Activated T-cell treated with anti-CD3 and anti-CD28 coated beads, Interleukin-2, amount 50 U/mL, for 1 hour (primary cell): Measurements from ENCODE around the gene COL3A1.

ENCODE experiments used
- DNase-seq: peaks from one replicate; pipeline ENCODE4 v3.0.0-alpha.2; 2020

The COL3A1 gene

DNA sequence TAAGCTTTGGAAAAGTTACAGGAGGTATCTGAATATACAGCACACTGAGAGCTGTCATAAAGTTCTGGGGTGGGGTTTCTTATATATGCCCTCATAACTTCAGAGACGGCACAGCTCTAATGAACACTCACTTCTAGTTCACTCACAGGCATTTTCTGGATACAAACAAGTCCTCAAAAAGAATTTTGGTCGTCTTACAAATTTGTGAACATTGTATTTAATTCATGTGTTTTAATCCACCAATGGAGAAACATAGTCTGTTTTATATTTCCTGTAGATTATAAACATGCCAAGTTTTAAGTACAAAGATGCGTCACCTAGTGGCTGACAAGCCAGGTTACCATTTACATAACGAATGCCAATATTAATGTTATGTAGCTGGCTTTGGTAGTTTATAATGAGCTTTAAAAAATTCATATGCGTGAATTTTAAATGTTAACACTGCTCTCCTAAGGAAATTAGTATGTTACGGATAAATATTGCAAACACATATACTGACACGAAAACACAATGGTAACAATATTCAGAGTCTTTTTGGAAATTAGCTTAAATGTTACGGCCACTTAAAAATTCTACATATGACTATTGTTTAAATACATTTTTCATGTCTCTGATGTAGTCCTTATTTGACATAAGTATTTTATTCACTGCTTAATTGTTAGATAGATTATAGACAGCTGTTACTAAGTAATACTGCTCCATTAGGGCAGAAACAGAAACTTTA, 2.5 kb downstream of the COL3A1 start:
- DNase-seq, result no peak

DNA sequence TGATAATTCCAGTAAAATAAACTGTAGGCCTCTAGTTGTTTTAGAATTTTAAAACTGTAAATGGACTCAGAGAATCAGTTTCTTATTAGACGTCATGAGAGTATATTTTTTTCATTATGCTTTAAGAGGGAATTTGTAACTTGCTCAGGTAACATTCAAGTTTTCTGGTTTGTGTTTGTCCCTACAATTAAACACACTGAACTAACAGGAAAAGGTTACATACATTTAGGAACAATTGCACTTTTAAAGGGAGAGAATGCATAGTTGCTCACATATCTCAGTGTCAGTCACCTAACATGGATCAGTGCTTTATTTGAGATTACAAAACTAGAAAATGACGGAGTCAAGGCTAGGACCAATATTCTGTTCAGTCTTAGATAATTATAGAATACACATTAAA, 3.1 kb downstream of the COL3A1 start:
- no peak for DNase-seq

DNA sequence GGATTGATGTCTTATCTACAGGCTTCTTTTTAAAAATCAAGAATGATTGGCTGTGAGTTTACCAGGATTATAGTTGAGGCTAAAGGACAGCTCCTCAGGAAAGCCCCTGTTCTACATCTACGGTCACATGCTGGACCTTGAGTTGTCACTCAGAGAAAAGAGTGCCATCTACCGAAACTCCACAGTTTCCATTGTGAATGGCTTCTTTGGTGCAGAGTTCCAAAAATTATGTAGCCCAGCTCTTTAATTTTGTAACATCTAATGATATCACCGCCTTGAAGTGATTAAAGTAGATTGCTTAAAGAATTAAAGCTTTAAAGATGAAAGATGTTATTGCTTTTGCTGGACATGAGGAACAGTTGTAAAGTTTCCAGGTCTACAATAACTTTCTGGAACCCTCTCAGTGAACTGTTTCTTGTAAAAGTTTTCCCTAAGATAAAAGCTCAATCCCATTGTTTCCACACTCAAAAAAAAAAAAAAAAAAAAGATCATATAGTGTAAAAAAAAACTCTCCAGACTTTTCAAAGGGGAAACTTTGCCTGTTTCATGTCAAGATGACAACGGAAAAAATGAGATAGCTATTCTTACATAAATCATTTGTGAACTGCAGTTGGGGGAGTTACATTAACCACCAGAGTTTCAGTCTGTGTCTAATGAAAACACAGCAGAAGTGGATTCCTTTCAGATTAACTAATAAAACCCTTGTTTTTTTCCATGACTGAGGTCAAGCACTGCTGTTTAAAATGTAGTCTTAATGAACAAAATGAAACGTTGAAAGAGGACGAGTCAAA, 4.3 kb downstream of the COL3A1 start:
- DNase-seq, result no peak

DNA sequence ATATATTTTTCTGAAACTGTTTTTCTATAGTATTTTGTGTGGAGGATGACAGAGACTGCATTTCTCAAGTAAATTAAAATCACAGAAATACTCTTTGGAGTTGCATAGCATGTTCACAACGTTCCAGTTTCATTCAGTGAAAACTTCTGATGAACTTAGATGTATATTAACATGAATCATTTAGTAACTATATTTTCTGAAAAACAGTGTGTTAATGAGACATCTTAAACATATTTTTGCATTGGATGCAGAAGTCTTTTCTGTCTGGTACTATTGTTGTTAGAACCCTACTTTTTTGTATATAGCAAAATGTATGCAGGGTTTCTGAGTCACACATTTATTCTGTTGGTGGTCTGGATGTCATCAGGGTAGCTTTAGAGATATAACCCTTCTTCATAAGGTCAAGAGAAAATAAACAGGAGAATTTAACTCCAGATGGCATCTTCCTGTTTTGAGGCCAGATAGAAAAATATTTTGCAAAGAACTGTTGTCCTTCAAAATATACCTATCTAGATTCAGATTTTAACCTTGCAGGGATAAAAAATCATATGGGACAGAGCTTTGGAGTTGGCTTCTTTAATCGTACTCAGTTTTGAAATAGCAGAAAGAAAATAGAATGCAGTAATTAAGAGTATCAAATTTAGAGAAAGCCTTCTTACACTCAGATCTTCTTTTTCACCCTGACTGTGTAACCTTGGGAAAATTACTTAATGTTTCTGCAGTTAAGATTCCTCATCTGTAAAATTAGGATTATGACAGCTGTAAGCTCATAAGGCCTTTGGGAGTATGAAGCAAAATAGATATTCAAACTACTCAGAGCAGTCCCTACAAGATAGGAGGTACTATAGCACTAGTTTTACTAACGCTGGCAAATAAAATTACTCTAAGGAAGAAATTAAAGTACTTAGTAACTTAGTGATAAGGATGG, 5.3 kb downstream of the COL3A1 start:
- no peak for DNase-seq

DNA sequence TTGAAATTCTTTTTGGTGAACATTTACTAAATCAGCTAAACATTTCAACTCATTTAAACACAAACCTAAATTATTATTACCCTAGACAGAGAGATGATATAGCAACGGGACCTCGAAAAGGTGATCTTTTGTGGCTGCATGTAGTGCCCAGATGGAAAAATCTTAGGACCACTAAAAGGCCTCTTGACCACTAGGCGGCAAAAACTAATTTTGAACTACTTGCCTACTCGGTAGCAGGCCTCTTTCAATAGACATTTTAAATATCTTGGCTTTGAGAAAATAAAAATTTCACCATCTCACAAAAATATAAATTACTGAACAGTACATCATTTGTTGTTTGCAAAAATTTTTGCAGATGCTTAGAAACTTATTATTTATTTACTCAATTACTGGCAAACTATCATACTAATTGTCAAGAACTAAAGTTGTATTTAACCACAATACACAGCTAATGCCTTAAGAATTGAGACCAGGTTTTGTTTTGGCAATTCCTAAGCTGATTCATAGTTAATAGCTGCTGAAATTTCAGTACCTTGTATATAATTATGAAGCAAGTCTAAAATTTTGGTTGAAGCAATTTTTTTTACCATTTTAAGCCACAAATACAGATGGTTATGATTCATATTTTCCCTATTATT, 9.4 kb downstream of the COL3A1 start:
- DNase-seq, result no peak

DNA sequence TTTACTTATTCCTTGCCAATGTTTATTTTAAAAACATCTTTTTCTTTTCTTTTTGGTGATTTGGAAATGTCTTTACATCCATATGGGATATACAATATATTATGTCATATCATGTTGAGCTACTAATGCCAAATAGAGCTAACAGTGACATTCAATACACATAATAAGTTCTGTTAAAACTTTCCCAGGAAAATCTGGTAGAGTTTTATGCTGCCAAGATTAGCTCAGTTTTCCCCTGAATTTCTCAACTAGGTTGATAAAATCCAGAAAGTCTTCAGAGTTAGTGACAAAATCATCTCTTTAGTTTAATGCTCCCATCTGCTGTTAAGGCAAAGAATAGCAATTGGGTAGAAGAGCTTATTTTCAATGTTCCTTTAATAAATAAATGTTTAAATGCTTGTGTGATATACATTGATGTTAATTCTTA, 9.9 kb downstream of the COL3A1 start:
- no peak for DNase-seq

DNA sequence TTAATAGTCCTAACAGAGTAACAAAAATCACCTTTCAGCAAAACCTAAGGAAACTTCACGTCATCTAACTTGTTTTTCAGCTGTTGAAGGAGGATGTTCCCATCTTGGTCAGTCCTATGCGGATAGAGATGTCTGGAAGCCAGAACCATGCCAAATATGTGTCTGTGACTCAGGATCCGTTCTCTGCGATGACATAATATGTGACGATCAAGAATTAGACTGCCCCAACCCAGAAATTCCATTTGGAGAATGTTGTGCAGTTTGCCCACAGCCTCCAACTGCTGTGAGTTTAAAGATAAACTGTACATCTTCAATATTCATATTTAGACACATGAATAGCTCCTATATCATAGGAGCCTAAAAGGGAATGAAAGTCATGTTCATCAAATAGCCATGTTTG, 10.5 kb downstream of the COL3A1 start:
- DNase-seq, result no peak

DNA sequence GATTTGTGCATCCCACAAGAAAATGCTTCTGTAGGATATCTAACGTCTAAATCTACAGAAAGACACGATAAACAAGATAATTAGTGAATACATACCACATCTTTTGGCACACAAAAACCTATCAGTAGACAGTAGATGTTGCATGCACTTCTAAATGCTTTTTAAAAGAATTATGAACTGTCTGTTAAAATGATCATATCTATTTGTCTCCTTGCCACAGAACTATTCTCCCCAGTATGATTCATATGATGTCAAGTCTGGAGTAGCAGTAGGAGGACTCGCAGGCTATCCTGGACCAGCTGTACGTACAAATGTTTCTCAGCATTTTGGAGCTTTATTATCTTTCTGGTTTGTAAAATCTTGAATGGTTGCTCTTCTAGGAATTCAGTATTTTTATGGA, 12.7 kb downstream of the COL3A1 start:
- no peak for DNase-seq

DNA sequence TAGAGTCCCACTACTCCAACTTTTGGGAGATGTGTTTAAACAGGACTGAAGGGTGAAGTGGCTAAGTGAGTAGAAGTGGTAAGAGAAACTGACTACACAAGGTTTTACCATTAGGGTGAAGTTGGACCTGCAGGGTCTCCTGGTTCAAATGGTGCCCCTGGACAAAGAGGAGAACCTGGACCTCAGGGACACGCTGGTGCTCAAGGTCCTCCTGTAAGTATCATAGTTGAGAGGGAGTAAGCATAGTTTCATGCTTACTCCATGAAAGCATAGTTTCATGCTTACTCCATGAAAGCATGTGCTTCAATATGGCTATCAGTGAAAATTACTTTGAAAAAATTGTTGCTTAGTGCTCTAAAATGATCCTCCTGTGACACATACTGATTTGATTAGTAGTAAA, 19.1 kb downstream of the COL3A1 start:
- DNase-seq, result no peak

DNA sequence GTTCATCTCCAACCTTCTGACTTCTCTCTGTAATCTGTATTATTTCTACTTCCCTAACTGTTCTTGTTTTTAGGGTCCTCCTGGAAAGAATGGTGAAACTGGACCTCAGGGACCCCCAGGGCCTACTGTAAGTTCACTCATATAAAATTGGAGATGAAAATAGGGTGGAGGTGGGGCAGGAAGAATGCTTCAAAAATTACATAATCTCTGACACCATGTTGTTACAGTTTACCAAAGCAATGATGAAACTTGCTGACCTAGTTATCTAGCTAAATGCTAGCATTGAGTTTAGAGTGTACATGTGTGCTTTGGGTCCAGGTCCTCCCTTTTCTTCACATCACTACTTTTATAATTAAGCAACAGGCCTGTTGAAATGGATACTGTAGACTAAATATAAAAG, 23.1 kb downstream of the COL3A1 start:
- no peak for DNase-seq

DNA sequence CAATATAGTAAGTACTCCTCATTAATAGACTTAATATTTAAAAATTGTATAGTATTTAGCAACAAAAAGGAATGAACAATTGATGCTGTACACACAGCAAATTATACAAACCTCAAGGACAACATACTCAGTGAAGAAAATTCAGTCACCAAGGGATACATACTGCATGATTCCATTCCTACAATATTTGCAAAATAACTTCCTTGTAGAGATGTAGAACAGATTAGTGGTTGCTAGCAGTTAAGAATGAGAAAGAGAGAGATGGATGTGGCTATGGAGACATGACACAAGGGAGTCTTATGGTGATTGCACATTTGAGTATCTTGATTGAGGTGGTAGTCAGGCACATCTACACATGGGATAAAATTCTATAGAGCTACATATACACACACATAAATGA, 26.0 kb downstream of the COL3A1 start:
- DNase-seq, result no peak

DNA sequence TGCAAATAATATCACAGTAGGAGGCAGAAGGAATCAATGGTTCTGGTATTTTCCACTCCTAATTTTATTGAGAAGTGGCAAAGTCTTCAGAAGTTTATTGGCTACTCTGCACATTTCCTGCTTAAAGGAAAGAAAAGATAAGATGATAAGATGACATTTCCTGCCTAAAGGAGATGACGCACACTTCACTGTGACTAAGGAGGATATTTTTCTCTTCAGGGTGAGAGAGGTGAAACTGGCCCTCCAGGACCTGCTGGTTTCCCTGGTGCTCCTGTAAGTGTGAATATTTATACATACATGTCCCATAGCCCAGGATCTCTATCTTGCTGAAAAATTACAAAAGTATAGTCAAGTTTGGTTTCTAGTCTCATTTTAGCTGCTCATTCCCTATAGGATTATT, 27.9 kb downstream of the COL3A1 start:
- DNase-seq, result no peak

DNA sequence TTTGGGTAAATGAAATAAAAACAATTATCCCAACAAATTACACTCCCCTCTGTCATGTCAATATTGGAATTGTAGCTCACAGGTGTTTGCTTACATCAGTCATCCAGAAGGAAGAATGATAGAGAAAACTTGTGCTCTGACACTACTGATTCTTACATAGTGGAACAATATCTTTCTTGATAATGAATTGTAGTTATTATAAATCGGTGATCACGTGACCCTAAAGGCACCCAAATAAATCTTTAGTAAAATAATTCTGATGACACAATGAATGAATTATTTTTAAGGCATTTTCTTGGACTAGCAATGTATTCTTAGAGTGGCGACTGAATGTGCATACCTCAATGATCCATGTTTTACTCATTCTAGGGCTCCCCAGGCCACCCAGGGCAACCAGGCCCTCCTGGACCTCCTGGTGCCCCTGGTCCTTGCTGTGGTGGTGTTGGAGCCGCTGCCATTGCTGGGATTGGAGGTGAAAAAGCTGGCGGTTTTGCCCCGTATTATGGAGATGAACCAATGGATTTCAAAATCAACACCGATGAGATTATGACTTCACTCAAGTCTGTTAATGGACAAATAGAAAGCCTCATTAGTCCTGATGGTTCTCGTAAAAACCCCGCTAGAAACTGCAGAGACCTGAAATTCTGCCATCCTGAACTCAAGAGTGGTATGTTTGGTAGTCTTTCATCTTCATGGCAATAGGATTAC, 34.5 kb downstream of the COL3A1 start:
- no peak for DNase-seq

DNA sequence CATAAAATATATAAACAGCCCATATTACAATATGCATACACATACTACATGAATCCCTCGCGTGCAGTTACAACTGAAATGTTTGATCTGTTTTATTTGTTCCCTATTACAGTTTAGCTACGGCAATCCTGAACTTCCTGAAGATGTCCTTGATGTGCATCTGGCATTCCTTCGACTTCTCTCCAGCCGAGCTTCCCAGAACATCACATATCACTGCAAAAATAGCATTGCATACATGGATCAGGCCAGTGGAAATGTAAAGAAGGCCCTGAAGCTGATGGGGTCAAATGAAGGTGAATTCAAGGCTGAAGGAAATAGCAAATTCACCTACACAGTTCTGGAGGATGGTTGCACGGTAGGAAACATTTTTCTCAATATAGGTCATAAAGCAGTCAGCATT, 36.4 kb downstream of the COL3A1 start:
- DNase-seq, result no peak

DNA sequence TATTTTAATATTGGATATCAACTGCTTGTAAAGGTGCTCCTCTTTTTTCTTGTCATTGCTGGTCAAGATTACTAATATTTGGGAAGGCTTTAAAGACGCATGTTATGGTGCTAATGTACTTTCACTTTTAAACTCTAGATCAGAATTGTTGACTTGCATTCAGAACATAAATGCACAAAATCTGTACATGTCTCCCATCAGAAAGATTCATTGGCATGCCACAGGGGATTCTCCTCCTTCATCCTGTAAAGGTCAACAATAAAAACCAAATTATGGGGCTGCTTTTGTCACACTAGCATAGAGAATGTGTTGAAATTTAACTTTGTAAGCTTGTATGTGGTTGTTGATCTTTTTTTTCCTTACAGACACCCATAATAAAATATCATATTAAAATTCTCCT, 38.2 kb downstream of the COL3A1 start:
- no peak for DNase-seq

DNA sequence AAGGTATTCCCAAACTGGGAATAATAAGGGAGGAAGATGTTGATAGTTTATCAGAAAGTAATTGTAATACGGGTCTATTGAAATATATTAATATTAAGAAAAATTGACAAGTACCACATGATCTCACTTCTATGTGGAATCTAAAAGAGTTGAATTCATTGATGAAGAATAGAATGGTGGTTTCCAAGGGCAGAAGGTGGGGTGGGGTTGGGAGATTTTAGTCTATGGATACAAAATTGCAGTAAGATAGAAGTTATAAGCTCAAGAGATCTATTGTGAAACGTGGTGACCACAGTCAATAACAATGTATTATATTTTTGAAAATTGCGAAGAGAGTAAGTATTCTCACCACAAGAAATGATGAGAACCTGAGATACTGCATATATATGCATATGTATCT, 38.9 kb downstream of the COL3A1 start:
- DNase-seq, result no peak

DNA sequence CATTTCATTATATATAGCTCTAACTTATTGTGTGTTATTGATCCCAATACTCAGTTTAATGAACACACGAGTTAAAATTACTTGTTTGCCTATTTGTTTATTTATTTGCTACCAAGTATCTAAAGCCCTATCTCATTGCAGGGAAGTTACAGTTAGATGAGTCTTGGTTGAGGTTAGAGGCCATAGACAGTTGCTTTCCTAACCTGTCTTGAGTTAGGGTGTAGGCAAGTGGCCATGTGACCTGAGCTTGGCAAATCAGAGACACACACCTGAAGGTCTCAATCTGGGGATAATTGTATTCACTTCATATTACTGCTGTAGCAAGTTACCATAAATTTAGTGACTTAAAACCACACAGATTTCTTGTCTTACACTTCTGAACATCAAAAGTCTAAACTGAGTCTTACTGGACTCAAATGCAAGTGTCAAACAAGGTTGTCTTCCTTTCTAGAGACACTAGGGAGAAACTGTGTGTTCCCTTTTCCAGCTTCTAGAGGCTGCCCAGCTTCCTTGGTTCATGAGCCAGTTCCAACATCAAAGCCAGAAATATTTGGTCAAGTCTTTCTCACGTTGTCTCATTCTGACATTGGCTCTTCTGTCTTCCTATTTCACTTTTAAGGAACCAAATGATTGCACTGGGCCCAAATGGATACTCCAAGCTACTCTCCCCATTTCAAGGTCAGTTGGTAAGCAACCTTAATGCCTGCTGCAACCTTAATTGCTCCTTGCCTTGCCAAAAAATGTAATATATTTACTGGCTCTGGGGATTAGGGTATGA, 39.7 kb downstream of the COL3A1 start:
- no peak for DNase-seq

DNA sequence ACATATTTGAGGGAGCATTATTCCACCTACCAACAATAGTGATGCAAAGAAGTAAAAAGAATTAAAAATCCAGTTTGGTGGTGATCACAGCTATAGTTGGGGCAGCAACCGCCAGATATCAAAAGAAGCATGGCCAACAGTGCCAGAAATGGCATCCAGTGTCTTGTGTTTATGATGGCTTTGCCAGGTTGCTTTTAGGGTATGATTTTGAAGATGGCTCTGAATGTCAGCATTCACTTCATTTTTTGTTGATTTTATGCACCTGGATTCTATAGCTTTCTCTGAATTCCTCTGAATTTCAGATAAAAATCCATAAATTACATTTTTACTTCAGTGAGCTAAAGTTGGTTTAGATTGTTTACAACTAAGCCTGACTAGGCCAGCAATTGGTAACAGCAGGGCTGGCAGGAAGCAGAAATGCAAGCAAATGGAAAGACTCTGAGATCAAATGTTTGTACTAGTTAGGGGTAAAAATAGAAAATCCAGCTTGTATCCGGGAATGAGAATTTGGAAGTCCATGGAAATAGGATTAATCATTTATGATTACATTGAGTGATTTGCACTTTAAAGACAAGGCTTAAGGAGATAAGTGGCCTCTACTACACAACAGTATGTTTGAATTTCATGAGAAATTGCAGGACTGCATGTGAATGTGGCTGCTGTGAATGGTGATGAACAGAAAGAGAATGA, 40.4 kb downstream of the COL3A1 start:
- no peak for DNase-seq

DNA sequence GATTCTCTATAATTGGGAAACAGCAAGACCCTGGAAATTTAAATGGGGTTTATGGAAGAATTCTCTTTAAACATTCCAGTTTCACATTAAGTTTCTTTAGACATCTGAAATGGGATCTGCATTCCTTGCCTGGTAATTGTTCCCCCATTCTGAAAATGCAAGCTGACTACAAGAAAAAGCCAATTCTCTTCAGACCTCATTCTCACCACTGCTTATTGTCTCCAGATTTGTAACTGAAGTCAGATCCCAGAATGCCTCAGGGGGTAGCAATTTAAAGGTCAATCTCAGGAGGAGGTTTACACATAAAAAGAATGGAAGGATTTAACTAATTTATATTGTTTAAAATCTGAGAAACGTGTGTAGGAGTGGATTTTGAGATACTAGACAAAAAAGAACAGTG, 41.2 kb downstream of the COL3A1 start:
- DNase-seq, result no peak

DNA sequence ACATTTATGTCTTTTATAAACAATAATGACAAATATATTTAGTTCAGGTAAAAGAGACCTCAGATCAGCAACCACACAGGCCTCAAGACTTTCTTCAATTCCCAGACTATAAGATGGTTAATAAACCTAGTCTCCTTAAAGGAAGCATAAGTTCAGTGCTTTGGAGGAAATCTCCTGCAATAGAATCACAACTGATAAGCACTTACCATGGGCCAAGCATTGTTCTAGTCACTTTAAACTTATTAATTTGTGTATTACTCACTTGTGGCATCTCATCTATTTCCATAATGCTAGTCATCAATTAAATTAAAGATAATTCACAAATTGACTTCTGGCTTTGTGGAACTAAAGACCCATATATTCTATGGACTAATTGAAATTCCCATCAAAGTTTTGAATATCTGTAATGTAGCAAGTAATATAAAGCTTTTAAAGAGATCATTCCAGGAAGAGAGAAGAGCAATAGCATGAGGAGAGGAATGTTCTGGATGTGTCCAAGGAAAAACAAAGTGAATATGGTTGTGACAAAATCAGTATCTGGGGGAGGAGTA, 42.2 kb downstream of the COL3A1 start:
- DNase-seq, result no peak

DNA sequence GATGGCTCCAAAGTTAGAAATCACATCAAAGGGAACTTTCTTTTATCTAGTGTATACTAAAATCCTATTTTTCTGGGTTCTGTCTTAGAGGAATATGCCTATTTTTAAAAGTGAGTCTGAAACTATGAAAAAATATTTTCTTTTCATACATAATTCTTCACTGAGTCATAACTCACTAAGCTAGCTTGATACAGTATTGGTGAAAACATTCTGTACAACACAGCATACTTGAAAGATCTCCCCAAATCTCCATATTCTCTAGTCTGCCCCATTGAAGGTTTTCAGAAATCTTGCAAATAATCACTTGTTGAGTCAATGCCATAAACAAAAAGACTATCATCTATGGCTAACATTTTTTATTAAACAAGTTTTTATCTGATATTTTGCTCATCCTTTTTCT, 44.5 kb downstream of the COL3A1 start:
- no peak for DNase-seq
